ENCODE results near the gene LARGE1. TPM values are rescaled to one million over a fixed set of nuclear protein-coding genes. Genes with fewer than 3 reads are reported as not detected.

LARGE1 gene
- total and polyA plus RNA-seq, 2 of the 8 experiments (the other 6 are each of a cell fraction or from before 2014, with no cell fraction given) = 43.7 to 83.0 TPM

- TF ChIP-seq TAF1 (IDR thresholded peaks at IDR 0.05; ENCODE audit: low read depth, low read length) = no peak
- TF ChIP-seq CTCF (IDR thresholded peaks at IDR 0.05; ENCODE audit: control extremely low read depth in 1 of 3, insufficient read depth in 1 of 3, low read depth in 1 of 3, low read length in 3 of 3) = no peak
- TF ChIP-seq ZNF274 (IDR thresholded peaks at IDR 0.05; ENCODE audit: borderline replicate concordance, extremely low read depth, low read length) = no peak
- TF ChIP-seq TEAD4 (IDR thresholded peaks at IDR 0.05; ENCODE audit: low read depth, low read length) = no peak
- no peak for TF ChIP-seq EZH2 (IDR thresholded peaks at IDR 0.05; ENCODE audit: low read depth, low read length, severe bottlenecking)
- TF ChIP-seq CBX5 (IDR thresholded peaks at IDR 0.05; ENCODE audit: low read depth, low read length) = no peak
These were observed 204.9 kb downstream of the LARGE1 start (continued) for GRCh38 chr22:33715237-33715985.
